Right renal cortex interstitium (tissue), 3 donors: ENCODE data around the gene IL11. TPM values are rescaled to one million over a fixed set of nuclear protein-coding genes. Genes with fewer than 3 reads are reported as not detected.

ENCODE experiments used
- DNase-seq, 3 donors: peaks; one replicate each; pipeline ENCODE4 v3.0.0-alpha.2; 2013; ENCODE audit warnings: low read depth in 3 of 3, low spot score in 2 of 3
- polyA plus RNA-seq, 3 donors: library from polyadenylated mRNA; unstranded; fragments of 120-200 nt; gene quantifications; one replicate each; pipeline ENCODE4 v1.2.1, GENCODE V29; 2013; ENCODE audit not compliant: insufficient read length in 3 of 3

The IL11 gene
- polyA plus RNA-seq, 3 donors: 0.69 to 1.0 (median 0.90) TPM

- DNase-seq: no peak
These were observed 3.9 kb upstream of the IL11 start for GRCh38 chr19:55373993-55374757.

DNA sequence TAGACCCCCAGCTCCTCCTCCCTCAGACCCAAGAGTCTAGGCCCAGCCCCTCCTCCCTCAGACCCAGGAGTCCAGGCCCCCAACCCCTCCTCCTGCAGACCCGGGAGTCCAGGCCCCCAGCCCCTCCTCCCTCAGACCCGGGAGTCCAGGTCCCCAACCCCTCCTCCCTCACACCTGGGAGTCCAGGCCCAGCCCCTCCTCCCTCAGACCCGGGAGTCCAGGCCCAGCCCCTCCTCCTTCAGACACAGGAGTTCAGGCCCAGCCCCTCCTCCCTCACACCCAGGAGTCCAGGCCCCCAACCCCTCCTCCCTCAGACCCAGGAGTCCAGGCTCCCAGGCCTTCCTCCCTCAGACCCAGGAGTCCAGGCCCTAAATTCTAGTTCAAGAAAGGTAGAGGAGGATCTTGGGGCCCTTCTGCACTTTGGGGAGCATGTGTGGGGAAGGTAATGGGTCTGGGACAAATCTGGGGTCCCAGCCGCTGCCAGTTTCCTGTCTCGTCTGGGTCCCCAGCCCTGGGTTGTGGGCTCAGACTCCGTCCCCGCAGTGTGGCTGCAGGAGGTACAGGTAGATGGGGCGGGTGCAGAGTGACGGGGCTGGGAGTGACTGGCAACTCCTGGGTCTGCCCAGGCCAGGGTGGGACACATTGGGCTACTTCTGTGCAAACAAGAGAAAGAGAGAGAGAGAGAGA lies 3.2 kb upstream of the IL11 start:
- no peak for DNase-seq

- no peak for DNase-seq
These were observed 2.2 kb upstream of the IL11 start for GRCh38 chr19:55372316-55373081.

DNA sequence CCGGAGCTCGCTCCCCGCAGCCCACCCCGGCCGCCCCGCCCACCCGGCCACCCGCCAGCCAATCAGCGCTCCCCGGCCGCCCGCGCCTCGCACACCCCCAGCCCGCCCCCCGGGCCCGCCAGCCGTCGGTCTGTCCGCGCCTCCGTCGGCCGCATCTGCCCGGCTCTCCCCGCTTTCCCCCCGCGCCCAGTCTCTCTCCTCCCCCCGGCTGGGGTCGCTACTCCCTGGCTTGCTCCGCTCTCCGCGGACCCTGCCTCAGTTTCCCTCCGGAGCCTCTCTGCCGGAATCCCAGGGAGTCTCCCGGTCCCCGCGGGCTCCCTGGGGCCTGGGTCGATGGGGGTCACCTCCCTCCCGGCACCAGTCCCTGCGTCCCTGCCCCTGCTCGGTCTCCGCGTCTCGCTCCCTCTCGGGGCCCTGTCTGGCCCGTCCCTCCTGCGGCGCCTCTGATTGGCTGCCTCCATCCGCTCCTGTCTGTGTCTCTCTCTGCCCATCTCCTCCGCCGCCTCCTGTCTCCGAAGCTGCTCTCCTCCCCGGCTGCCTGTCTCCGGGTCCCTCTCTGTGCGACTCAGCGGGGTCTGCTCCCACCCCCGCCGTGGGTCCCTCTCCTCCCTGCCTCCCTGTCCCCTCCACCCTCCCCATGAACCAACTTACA lies 484 bp downstream of the IL11 start:
- DNase-seq: no peak

- no peak for DNase-seq
These were observed 1.3 kb downstream of the IL11 start for GRCh38 chr19:55368701-55369563.

DNA sequence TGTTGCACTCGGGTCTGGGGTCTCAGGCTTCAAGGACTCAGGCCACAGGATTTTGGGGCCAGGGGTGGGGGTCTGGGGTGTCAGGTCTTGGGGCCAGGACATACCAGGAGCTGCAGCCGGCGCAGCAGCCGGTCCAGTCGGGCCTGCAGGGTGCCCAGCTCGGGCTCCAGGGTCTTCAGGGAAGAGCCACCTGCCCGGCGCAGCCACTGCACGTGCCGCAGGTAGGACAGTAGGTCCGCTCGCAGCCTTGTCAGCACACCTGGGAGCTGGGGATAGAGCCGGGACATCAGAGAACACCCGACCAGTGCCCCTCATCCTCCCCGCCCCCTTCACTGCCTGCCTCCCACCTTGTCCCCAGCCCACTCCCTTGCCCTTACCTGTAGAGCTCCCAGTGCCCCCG lies 2.2 kb downstream of the IL11 start:
- no peak for DNase-seq

DNA sequence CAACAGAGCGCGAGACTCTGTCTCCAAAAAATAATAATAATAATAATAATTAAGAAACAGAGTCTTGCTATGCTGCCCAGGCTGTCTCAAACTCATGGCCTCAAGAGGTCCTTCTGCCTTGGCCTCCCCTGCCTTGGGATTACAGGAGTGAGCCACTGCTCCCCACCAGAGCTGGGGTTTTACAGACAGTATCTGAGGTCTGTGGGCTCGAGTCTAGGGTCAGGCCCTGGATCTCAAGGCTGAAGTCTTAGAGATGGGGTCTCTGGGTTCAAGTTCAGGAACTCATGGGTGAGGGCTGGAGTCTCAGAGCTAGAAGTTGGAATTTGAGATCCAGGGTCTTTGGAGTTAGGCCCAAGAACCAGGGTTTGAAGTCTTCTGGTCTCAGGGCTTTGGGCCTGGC lies 3.5 kb downstream of the IL11 start:
- DNase-seq: no peak

DNA sequence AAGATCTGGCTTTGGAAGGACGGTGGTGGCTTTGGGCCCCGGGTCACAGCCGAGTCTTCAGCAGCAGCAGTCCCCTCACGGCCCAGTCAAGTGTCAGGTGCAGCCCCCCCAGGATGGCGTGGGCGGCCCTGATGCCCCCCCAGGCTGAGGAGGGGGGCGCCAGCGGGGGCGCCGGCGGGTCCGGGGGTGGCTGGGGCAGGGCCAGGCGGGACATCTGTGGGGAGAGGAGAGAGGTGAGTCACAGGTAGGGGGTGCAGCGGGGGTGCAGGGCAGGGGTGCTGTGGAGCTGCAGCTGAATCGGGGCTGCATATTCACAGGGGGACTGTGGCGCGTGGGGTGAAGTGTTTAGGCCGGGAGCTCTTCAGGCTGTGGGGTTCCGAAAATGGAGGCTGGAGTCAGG lies 4.3 kb downstream of the IL11 start:
- DNase-seq: no peak

DNA sequence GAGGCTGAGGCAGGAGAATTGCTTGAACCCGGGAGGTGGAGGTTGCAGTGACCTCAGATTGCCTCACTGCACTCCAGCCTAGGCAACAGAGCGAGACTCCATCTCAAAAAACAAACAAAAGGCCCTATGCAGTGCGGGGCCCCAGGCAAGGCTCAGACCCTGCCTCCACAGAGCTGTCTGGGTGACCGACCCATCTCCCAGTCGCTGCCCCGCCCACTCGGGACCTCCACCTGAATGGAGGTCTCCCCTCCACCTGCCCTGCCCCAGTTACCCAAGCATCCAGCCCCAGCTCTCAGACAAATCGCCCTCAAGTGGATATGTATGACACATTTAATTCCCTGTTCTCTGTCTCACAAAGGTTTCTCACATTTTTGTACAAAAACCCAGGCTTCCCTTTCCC lies 5.0 kb downstream of the IL11 start:
- no peak for DNase-seq

DNA sequence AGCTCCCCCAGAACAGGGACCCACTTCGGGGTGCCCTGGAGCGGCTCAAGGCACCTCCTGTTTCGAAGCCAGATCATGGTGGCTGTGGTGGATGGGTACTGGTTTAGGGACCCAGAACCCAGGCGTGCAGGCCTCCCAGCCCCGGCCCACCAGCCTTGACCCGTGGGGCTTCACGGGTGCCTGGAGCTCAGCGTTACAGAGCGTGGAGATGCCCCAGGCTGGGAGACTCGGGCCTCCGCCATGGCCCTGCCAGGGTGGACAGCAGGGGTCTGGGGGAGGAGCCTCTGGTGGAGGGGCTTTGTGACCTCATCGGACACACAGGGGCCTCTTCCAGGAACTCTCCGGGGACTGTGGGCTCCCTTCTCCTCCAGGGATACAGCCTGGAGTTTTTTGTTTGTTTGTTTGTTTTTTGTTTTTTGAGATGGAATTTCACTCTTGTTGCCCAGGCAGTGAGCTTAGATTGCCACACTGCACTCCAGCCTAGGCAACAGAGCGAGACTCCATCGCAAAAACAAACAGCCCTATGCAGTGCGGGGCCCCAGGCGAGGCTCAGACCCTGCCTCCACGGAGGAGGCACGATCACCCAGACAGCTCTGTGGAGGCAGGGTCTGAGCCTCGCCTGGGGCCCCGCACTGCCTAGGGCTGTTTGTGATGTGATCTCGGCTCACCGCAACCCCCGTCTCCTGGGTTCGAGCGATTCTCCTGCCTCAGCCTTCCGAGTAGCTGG lies 7.1 kb downstream of the IL11 start, which contains the start of gene GARIN5B:
TSS of gene GARIN5B (minus strand) at position 271 of the 727 bp plus-strand sequence. CDS start at position 77, 194 bp downstream.
- no peak for DNase-seq

DNA sequence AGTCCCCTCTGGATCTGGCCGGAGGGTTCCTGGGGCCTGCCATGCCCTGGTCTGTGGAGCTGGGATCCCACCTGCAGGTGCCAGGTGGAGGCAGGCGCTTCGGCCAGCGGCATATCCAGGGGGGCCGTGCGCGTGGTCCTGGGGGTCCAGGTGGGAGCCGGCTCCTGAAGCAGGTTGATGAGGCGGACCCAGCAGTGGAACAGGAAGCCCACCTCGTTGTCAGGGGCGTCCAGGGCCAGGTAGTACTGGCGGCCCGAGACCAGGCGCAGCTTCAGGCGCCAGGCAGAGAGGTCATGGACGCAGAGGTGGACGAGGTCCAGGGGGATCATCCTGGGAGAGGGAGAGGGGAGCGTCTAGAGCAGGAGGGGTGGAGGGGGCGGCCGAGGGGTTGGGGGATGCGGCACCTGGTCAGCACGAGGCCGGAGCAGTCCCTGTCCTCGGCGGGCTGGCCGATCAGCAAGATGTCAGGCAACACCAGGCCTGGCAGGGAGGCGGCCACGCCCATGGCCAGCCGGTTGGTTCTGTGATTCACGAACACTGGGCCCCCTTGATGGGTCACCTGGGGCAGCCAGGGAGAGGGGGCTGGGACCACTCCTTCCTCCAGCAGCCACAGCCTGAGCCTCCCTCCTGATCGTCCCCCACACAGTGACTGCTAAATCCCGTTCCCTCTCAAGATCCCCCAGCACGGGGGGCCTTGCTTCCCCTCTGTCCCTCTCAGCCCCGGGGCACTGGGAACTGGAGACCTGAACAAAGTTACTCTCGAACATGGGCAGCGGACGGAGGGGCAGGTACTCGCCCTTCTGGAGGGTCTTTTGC lies 7.9 kb downstream of the IL11 start:
- no peak for DNase-seq

DNA sequence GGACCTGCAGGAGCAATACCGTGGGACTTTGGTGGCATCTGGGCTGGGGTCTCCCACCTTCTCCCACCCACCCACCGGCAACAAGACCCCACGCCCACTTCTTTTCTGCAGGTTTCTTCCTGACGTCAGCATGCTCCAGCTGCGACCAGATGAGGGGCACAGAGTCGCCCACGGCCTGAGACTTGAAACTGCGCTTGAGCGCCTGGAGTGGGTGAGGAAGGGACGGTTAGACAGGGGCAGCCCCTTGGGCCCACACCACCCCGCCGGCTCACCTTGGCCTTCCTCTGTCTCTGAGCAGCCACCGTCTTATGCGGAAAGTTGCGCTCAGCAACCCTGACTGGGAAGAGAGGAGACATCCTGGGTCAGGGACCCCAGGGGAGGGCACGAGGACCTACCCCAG lies 9.4 kb downstream of the IL11 start:
- DNase-seq: no peak

DNA sequence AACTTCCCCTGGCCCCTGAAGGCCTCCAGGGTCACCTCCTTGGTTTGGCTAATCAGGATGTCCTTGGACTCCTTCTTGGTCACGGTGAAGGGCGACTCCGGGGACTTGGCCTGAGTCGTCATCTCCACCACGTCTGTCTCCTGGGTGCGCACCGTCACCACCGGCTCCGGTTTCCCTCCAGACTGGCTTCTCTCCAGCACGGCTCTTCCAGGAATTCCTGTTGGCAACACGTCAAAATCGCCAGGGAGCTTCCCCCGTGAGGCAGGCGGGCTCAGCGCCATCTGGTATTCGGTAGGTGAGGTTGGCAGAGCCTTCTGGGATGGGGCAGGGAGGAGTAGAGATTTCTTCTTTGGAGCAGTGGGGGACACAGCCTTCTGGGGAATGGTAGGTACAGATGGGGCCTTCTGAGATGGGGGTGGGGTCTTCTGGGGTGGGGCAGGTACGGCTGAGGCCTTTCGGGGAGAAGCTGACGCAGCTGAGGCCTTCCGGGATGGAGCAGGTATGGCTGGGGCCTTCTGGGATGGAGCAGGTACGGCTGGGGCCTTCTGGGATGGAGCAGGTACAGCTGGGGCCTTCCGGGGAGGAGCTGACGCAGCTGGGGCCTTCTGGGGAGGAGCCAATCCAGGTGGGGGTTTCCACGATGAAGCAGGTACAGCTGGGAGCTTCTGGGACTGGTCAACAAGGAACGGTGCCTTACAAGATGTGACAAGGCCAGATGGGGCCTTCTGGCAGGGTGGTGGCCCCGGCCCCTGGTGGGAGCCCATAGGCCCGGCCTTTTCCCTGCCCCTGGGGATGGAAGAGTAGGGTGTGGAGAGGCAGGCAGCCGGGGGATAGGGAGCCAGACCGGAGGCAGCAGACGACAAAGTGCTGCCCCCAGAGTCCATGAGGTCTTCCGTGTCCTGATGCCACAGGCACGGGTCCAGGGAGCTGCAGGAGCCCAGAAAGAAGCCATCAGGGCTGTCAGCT lies 11.0 kb downstream of the IL11 start:
- no peak for DNase-seq

DNA sequence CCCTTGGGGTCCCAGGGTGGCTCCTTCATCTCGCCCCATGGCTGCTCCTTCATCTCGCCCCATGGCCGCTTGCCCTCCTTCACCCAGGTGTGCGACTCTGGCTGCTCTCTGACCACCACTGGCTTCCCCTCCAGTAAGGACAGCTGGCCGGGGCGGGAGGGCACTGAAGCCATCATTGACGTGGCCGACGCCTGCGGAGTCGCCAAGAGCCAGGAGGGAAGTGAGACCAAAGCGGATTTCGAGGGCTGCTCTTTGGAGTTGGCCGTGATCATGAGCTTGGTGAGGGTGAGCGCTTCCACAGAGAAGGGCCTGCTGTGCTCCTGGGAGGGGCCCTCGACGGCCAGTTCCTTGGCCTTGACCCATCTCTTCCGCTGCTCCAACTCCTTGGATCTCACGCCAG lies 11.8 kb downstream of the IL11 start:
- DNase-seq: no peak

GRCh38 chr19:55355213-55355821 lies 14.9 kb downstream of the IL11 start:
- no peak for DNase-seq

DNA sequence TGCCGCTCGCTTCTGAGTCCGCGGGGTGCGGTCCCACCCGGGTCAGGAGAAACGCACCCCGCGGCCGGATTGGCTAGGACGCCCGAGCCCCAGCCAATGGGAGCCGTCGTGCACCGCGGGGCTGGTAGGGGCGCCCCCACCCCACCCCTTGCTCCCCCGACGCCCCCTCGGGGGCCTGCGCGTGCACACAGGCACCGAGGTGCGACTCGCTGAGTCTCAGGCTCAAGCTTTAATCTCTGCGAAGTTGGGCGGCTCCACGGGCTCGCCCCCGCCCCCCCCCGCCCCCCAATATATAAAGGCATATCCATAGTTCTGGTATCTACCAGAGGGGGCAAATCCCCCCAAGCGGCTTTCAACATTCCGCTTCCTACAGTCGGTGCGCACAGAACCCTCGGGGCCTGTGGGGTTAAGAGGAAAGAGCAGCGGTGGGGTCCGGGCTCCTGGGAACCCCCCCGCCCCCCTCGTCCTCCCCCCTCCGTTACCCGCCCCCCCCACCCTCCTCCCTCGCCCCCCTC lies 15.5 kb downstream of the IL11 start, which contains the start of gene COX6B2:
TSS of gene COX6B2 (minus strand) at position 22 of the 515 bp plus-strand sequence. CDS start 198 bp downstream, outside the sequence.
- no peak for DNase-seq
